Measurements from ENCODE around the gene THAP8.
A peak's percentile ranks its signal among the peaks of the same experiment; 100 is the strongest.

The THAP8 gene

DNA sequence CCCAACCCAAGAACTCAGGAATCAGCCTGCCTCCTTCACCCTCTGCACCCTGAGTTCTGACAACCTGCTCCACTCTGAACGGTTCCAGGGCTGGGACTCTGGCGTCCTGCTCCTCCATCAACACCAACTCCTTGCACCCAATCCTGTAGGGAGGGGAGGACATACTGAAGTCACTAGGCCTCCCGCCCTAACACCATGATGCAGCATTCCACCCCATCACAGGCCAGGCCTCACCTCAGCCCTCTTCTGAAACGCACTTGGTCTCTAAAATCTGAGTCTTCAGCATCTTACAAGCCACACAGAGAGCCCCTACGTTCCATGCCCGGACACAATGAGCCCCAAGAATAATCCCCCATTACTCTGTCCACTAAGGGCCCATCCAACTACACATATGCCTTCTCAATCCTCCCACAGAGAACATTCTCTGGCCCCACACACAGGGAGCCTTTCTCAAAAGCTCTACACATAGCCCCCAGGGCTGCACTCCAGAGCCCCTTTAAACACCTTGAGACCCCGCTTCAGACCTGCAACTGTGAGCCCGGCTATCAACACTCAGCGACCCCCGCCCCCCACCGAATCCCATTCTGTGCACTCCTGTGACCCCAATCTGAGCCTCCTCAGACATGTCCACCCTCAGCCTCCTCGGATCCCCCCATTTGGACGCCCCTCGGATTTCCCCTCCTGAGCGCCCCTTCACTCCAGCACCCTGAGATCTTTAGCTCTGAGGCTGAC, 40.6 kb downstream of the THAP8 start:
- Histone ChIP-seq H3K27me3 (ENCODE audit: insufficient read depth, low read length, poor library complexity) (no peaks in the 10 kb centered on the region), H3K4me1 (ENCODE audit: insufficient read depth, low read length) (peaks cover 28% of the 10 kb centered on the region), H3K9me3 (ENCODE audit: insufficient read depth, low read length, severe bottlenecking) (no peaks in the 10 kb centered on the region), H2AFZ (ENCODE audit: low read depth, low read length) (peak overlapping the region; percentile 97), H3K4me3 (ENCODE audit: low read depth in 1 of 2, low read length in 2 of 2) (peak overlapping the region; percentile 67 to 96), H3K9ac (ENCODE audit: low read depth, low read length) (peak overlapping the region; percentile 92), H3K36me3 (ENCODE audit: insufficient read depth, low read length) (0 out of 2 replicates have a peak, but pooled peaks cover 15% of the 10 kb centered on the region), H4K20me1 (ENCODE audit: insufficient read depth, low read length) (no peaks in the 10 kb centered on the region), H3K27ac (ENCODE audit: low read length) (peak overlapping the region; percentile 90), H3K79me2 (ENCODE audit: insufficient read depth, low read length) (peaks cover 36% of the 10 kb centered on the region), H3K4me2 (ENCODE audit: insufficient read depth, low read length) (peak overlapping the region; percentile 96)
- DNase-seq (no peak), ATAC-seq (ENCODE audit: insufficient read depth, low read depth) (no peak)
- no peak for TF ChIP-seq EZH2 (IDR thresholded peaks at IDR 0.05; ENCODE audit: borderline replicate concordance, low read depth, low read length, severe bottlenecking)
- TF ChIP-seq, protein P1, sequence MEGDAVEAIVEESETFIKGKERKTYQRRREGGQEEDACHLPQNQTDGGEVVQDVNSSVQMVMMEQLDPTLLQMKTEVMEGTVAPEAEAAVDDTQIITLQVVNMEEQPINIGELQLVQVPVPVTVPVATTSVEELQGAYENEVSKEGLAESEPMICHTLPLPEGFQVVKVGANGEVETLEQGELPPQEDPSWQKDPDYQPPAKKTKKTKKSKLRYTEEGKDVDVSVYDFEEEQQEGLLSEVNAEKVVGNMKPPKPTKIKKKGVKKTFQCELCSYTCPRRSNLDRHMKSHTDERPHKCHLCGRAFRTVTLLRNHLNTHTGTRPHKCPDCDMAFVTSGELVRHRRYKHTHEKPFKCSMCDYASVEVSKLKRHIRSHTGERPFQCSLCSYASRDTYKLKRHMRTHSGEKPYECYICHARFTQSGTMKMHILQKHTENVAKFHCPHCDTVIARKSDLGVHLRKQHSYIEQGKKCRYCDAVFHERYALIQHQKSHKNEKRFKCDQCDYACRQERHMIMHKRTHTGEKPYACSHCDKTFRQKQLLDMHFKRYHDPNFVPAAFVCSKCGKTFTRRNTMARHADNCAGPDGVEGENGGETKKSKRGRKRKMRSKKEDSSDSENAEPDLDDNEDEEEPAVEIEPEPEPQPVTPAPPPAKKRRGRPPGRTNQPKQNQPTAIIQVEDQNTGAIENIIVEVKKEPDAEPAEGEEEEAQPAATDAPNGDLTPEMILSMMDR (IDR thresholded peaks at IDR 0.05; ENCODE audit: borderline replicate concordance, extremely low read depth, low read length, poor library complexity, severe bottlenecking) = no peak

GRCh38 chr19:36010402-36010801, 43.7 kb downstream of the THAP8 start:
- Histone ChIP-seq H3K4me1 (ENCODE audit: insufficient read depth, low read length) (peaks cover 23% of the 10 kb centered on the region), H4K20me1 (ENCODE audit: insufficient read depth, low read length) (no peaks in the 10 kb centered on the region), H3K36me3 (ENCODE audit: insufficient read depth, low read length) (no peaks in the 10 kb centered on the region), H3K27ac (ENCODE audit: low read length) (no peak overlapping the region), H3K4me2 (ENCODE audit: insufficient read depth, low read length) (no peak overlapping the region), H3K9ac (ENCODE audit: low read depth, low read length) (no peak overlapping the region), H3K4me3 (ENCODE audit: low read depth in 1 of 2, low read length in 2 of 2) (no peak overlapping the region), H3K27me3 (ENCODE audit: insufficient read depth, low read length, poor library complexity) (no peaks in the 10 kb centered on the region), H2AFZ (ENCODE audit: low read depth, low read length) (no peak overlapping the region), H3K9me3 (ENCODE audit: insufficient read depth, low read length, severe bottlenecking) (no peaks in the 10 kb centered on the region), H3K79me2 (ENCODE audit: insufficient read depth, low read length) (peaks cover 24% of the 10 kb centered on the region)
- no peak for DNase-seq
- TF ChIP-seq, protein P1 (IDR thresholded peaks at IDR 0.05; ENCODE audit: borderline replicate concordance, extremely low read depth, low read length, poor library complexity, severe bottlenecking) = no peak
- no peak for TF ChIP-seq EZH2 (IDR thresholded peaks at IDR 0.05; ENCODE audit: borderline replicate concordance, low read depth, low read length, severe bottlenecking)
- ATAC-seq (ENCODE audit: insufficient read depth, low read depth) = no peak

DNA sequence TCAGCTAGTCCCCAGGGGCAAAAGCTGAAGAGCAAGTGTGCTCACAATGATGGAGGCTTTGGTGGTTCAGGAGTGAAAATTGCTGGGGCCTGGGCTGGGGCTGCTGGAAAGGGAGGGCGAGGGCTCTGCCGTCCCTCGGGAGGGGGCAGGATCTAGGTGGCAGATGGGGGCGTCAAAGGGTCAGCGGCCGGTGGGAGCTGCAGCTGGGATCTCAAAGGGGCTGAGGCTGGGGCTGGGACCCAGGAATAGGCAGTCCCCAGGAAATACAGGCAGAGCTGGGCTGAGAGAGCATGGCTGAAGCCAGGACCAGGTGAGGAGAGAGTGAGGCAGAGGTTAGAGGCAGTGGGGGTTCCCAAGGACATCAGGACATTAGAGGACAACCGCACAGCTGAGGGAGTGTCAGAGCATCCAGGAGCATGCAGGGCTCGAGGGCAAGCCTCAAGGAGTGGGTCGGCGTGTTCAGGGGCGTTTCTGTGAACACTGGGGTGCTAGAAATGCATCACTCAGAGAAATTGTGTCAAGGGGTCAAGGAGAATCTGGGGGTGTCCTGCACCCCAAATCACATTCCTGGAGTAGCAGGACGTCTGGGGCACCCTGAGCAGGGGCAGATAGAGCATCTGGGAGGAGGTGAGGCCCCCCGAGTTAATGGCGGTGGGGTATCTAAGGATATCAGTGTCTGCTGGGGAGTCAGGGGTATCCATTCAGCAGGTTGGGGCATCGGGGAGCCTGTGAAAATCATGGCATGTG, 44.3 kb downstream of the THAP8 start:
- no peak overlapping the region for H2AFZ ChIP-seq (ENCODE audit: low read depth, low read length)
- H3K79me2 ChIP-seq (ENCODE audit: insufficient read depth, low read length) = peaks cover 18% of the 10 kb centered on the region
- H3K9me3 ChIP-seq (ENCODE audit: insufficient read depth, low read length, severe bottlenecking) = no peaks in the 10 kb centered on the region
- no peaks in the 10 kb centered on the region for H3K27me3 ChIP-seq (ENCODE audit: insufficient read depth, low read length, poor library complexity)
- no peak overlapping the region for H3K4me2 ChIP-seq (ENCODE audit: insufficient read depth, low read length)
- ATAC-seq (ENCODE audit: insufficient read depth, low read depth) (no peak), DNase-seq (no peak)
- H3K27ac ChIP-seq (ENCODE audit: low read length) = no peak overlapping the region
- peaks cover 17% of the 10 kb centered on the region for H3K4me1 ChIP-seq (ENCODE audit: insufficient read depth, low read length)
- H3K9ac ChIP-seq (ENCODE audit: low read depth, low read length) = no peak overlapping the region
- H3K4me3 ChIP-seq (ENCODE audit: low read depth in 1 of 2, low read length in 2 of 2) = no peak overlapping the region
- no peak for TF ChIP-seq EZH2 (IDR thresholded peaks at IDR 0.05; ENCODE audit: borderline replicate concordance, low read depth, low read length, severe bottlenecking)
- TF ChIP-seq, protein P1 (IDR thresholded peaks at IDR 0.05; ENCODE audit: borderline replicate concordance, extremely low read depth, low read length, poor library complexity, severe bottlenecking) = no peak
- H4K20me1 ChIP-seq (ENCODE audit: insufficient read depth, low read length) = no peaks in the 10 kb centered on the region
- no peaks in the 10 kb centered on the region for H3K36me3 ChIP-seq (ENCODE audit: insufficient read depth, low read length)

Measured in DND-41 (cell line).